ENCODE results near the gene SLC25A24.

Gene SLC25A24

DNA sequence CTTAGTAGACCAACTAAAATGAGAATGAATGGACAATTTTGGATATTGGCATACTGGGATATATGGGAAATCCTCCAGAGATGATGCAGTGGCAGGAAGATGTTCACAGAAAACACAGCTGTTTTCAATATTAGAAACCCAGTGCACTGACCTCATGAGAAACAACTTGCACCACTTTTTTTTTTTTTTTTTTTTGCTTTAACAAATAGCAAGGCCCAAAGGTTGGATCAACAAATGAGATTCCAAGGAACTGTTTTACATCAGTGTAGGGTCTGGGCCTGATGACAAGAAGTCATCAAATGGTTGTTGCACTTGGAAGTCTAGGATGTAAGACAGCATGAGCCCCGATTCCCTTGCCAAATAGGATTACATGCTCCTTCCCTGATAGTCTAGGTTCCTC, 110.7 kb downstream of the SLC25A24 start:
- no peak for DNase-seq

DNA sequence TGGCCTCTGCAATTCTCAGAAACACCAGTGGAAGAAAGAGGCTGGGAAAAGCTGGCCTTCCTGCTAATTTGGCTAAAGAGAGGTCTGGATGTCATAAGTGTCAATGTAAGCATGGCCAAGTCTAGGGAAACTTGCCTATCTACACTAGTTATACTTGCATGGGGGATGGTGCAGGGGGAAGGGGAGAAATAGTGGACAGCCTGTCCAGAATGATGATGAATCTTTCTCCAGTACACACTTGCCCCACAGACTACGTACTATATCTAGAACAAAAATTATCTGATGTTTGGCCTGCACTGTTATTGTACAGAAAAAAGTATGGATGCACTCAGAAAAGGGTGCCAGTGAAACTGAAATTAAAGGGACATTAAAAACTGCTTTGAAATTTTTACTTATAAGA, 114.5 kb downstream of the SLC25A24 start:
- DNase-seq = no peak

DNA sequence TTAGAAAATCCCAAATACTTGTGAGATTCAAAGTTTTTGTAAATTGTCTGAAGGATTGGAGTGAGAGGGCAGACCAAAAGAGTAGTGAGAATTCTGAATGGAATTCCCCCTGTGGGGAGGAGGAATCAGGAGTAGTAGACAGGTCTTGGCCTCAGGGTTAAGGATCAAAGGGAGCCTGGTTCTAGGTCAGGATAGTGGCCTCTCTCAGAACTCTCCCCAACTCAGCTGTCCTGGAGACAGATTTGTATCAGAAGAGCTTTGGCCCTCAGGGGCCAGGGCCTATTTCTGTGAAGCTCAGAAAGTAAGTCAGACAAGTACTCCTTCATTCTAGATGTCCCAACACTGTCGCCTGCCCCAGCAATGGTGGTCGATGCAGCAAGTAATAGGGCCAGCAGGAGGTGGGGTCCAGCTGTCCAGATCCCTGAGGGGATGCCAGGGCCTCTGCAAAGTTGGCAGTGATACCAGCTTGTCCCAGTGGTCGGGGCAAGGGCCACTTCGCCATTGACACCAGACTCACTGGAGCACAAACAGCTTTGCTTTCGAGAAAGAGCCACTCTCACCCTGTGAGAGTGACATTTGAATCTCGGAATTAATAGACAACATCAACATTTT, 115.2 kb downstream of the SLC25A24 start:
- DNase-seq = no peak
